GM21723 (cell line): ENCODE results near the gene ARHGEF17.
"Not testable (repeated sequence)": the region's sequence is repeated elsewhere in the genome, so short reads cannot be mapped to it uniquely, and the experiment has no call there.

Experiments used
- ATAC-seq: cut with Tn5 transposase; IDR thresholded peaks from one replicate; pipeline ENCODE4 v1.9.1; 2021; ENCODE audit warnings: mild to moderate bottlenecking, moderate library complexity; ENCODE audit not compliant: unreplicated experiment

ARHGEF17 gene

GRCh38 chr11:73308003-73308960 lies at the start of gene ARHGEF17:
TSS of gene ARHGEF17 (plus strand) at chr11:73308276. CDS start at chr11:73308639, 363 bp downstream.
- peak; percentile 29 for ATAC-seq

GRCh38 chr11:73259406-73260126 lies 48.5 kb upstream of the ARHGEF17 start:
- no peak for ATAC-seq

- no peak for ATAC-seq
These were observed 48.0 kb upstream of the ARHGEF17 start for GRCh38 chr11:73260127-73260457.

- ATAC-seq, result no peak
These were observed 45.1 kb upstream of the ARHGEF17 start for GRCh38 chr11:73262851-73263495.

GRCh38 chr11:73263640-73264039 lies 44.4 kb upstream of the ARHGEF17 start:
- ATAC-seq, result no peak

- no peak for ATAC-seq
These were observed 42.7 kb upstream of the ARHGEF17 start for GRCh38 chr11:73265278-73265810.

GRCh38 chr11:73265853-73266645 lies 42.0 kb upstream of the ARHGEF17 start:
- ATAC-seq, result no peak

GRCh38 chr11:73266646-73267020 lies 41.4 kb upstream of the ARHGEF17 start:
- ATAC-seq, result no peak

GRCh38 chr11:73267122-73267846 lies 40.8 kb upstream of the ARHGEF17 start:
- ATAC-seq, result no peak

- ATAC-seq, result no peak
These were observed 40.1 kb upstream of the ARHGEF17 start for GRCh38 chr11:73267906-73268540.

- no peak for ATAC-seq
These were observed 39.3 kb upstream of the ARHGEF17 start for GRCh38 chr11:73268671-73269271.

GRCh38 chr11:73269459-73270015 lies 38.5 kb upstream of the ARHGEF17 start:
- no peak for ATAC-seq

- ATAC-seq, result no peak
These were observed 37.8 kb upstream of the ARHGEF17 start for GRCh38 chr11:73270016-73270854.

- ATAC-seq, result no peak
These were observed 37.1 kb upstream of the ARHGEF17 start for GRCh38 chr11:73270855-73271477.

GRCh38 chr11:73271478-73271865 lies 36.6 kb upstream of the ARHGEF17 start:
- not testable (repeated sequence) for ATAC-seq

GRCh38 chr11:73271936-73272679 lies 36.0 kb upstream of the ARHGEF17 start, which contains the start of gene P2RY6:
TSS of gene P2RY6 (plus strand) at chr11:73272338. CDS start at chr11:73296519, 24,181 bp downstream.
- ATAC-seq, result no peak

- no peak for ATAC-seq
These were observed 35.4 kb upstream of the ARHGEF17 start for GRCh38 chr11:73272680-73273038.
